ENCODE results near the gene ADGRA1.

DNA sequence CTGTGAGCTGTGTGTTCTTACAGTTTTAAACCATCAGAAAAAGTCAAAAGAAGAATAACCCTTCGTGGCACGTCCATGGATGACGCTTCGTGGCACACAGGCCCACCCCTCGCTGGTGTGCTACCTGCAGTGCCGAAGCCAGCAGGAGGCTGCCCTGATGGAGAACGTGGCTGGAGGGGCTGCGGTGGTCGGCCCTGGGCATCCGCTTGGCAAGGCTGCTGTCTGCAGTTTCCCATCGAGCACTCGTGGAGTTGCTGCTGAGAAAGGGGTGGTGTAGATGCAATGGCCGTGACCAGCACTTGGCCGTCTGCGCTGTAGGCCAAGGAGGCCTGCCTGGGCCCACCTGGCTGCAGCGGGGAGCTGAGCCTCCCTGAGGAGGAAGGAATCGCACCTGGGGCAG is 3.2 kb upstream of the ADGRA1 start:
- TF ChIP-seq RAD21 (IDR thresholded peaks at IDR 0.05; ENCODE audit: low read depth) = no peak
- TF ChIP-seq CREB1 (IDR thresholded peaks at IDR 0.05; ENCODE audit: low read depth) = no peak
- TF ChIP-seq, protein P1, sequence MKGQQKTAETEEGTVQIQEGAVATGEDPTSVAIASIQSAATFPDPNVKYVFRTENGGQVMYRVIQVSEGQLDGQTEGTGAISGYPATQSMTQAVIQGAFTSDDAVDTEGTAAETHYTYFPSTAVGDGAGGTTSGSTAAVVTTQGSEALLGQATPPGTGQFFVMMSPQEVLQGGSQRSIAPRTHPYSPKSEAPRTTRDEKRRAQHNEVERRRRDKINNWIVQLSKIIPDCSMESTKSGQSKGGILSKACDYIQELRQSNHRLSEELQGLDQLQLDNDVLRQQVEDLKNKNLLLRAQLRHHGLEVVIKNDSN (IDR thresholded peaks at IDR 0.05) = no peak
- no peak for TF ChIP-seq YY1 (IDR thresholded peaks at IDR 0.05; ENCODE audit: low read depth)
- TF ChIP-seq EP300 (IDR thresholded peaks at IDR 0.05; ENCODE audit: borderline replicate concordance) = no peak
- TF ChIP-seq, protein P2, sequence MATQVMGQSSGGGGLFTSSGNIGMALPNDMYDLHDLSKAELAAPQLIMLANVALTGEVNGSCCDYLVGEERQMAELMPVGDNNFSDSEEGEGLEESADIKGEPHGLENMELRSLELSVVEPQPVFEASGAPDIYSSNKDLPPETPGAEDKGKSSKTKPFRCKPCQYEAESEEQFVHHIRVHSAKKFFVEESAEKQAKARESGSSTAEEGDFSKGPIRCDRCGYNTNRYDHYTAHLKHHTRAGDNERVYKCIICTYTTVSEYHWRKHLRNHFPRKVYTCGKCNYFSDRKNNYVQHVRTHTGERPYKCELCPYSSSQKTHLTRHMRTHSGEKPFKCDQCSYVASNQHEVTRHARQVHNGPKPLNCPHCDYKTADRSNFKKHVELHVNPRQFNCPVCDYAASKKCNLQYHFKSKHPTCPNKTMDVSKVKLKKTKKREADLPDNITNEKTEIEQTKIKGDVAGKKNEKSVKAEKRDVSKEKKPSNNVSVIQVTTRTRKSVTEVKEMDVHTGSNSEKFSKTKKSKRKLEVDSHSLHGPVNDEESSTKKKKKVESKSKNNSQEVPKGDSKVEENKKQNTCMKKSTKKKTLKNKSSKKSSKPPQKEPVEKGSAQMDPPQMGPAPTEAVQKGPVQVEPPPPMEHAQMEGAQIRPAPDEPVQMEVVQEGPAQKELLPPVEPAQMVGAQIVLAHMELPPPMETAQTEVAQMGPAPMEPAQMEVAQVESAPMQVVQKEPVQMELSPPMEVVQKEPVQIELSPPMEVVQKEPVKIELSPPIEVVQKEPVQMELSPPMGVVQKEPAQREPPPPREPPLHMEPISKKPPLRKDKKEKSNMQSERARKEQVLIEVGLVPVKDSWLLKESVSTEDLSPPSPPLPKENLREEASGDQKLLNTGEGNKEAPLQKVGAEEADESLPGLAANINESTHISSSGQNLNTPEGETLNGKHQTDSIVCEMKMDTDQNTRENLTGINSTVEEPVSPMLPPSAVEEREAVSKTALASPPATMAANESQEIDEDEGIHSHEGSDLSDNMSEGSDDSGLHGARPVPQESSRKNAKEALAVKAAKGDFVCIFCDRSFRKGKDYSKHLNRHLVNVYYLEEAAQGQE (IDR thresholded peaks at IDR 0.05; ENCODE audit: low read depth) = no peak
- no peak for TF ChIP-seq TCF12 (IDR thresholded peaks at IDR 0.05; ENCODE audit: low read depth)
- no peak for TF ChIP-seq EGR1 (IDR thresholded peaks at IDR 0.05)
- no peak for TF ChIP-seq TAF1 (IDR thresholded peaks at IDR 0.05; ENCODE audit: low read depth)
- TF ChIP-seq, protein P3, sequence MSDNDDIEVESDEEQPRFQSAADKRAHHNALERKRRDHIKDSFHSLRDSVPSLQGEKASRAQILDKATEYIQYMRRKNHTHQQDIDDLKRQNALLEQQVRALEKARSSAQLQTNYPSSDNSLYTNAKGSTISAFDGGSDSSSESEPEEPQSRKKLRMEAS (IDR thresholded peaks at IDR 0.05) = no peak
- TF ChIP-seq ZBTB7A (IDR thresholded peaks at IDR 0.05; ENCODE audit: low read depth) = no peak
